Renal pelvis (tissue), 3 donors: Measurements from ENCODE around the gene B4GALNT2. TPM values are rescaled to one million over a fixed set of nuclear protein-coding genes. Genes with fewer than 3 reads are reported as not detected.

ENCODE experiments used
- polyA plus RNA-seq, 3 donors: library from polyadenylated mRNA; unstranded; fragments of 120-200 nt; gene quantifications; one replicate each; pipeline ENCODE4 v1.2.1, GENCODE V29; 2013; ENCODE audit not compliant: insufficient read length in 3 of 3

B4GALNT2 gene
- polyA plus RNA-seq, 3 donors, result 0.46 to 3.3 (median 1.2) TPM

Other genes with a start within 250 kb of the B4GALNT2 start
- gene ATP5MC1, start 240.0 kb upstream of the B4GALNT2 start, polyA plus RNA-seq, result 100 to 1,000 TPM; 149 to 158 (median 155) TPM
- gene UBE2Z, start 224.4 kb upstream of the B4GALNT2 start, polyA plus RNA-seq, result 100 to 1,000 TPM in 2 of 3 donors, 10 to 100 TPM in 1; 91.8 to 112 (median 105) TPM
- gene SNF8, start 187.9 kb upstream of the B4GALNT2 start, polyA plus RNA-seq, result 100 to 1,000 TPM; 107 to 111 (median 108) TPM
- not detected for gene GIP, start 164.2 kb upstream of the B4GALNT2 start, polyA plus RNA-seq
- gene IGF2BP1, start 135.4 kb upstream of the B4GALNT2 start, polyA plus RNA-seq, result 10 to 100 TPM; 25.4 to 31.8 (median 27.0) TPM
- 1 to 10 TPM; 1.2 to 2.2 (median 1.7) TPM for gene GNGT2, start 77.8 kb downstream of the B4GALNT2 start, polyA plus RNA-seq
- gene ABI3, start 77.9 kb downstream of the B4GALNT2 start, polyA plus RNA-seq, result 1 to 10 TPM; 4.2 to 6.1 (median 5.5) TPM
- 1 to 10 TPM; 1.4 to 2.4 (median 1.8) TPM for gene PHOSPHO1, start 98.0 kb downstream of the B4GALNT2 start, polyA plus RNA-seq
- 10 to 100 TPM; 24.1 to 32.7 (median 29.8) TPM for gene ZNF652, start 229.5 kb downstream of the B4GALNT2 start, polyA plus RNA-seq